ENCODE data around the gene CTIF.

Gene CTIF

DNA sequence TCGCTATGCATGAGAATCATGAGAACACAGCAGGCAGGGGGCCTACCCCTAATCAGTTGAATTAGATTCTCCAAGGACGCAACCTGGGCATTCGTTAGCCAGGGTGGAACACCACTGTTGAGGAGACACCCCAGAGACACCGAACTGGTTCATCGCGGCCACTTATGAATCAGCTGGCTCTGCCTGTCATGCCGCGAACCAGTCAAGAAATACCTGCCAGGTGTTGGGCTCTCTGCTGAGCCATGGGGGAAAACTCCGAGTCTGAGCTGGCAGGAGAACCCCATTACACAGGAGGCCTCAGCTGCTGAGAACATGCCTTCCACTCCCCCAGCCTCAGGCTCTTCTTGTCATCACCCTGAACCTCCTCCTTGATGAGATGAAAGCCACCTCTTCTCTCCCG, 227.7 kb downstream of the CTIF start:
- no peaks in the 10 kb centered on the region for H3K27me3 ChIP-seq (ENCODE audit: control insufficient read depth in 1 of 2, insufficient read depth in 2 of 2, low read length in 2 of 2)
- no peak overlapping the region for H3K9ac ChIP-seq (ENCODE audit: low read length in 2 of 2)
- no peak overlapping the region for H3K4me3 ChIP-seq (ENCODE audit: low read length in 2 of 2)
- no peaks in the 10 kb centered on the region for H3K9me3 ChIP-seq (ENCODE audit: control insufficient read depth in 2 of 2, low read length in 2 of 2)
- peak overlapping the region; percentile 41 for H3K27ac ChIP-seq (ENCODE audit: low read length)
- peaks cover 50% of the 10 kb centered on the region for H3K4me1 ChIP-seq (ENCODE audit: control insufficient read depth, insufficient read depth, low read length)
- H3K36me3 ChIP-seq (ENCODE audit: control insufficient read depth in 2 of 2, insufficient read depth in 2 of 2, low read length in 2 of 2): peaks cover 6 to 7% of the 10 kb centered on the region in 2 donors

DNA sequence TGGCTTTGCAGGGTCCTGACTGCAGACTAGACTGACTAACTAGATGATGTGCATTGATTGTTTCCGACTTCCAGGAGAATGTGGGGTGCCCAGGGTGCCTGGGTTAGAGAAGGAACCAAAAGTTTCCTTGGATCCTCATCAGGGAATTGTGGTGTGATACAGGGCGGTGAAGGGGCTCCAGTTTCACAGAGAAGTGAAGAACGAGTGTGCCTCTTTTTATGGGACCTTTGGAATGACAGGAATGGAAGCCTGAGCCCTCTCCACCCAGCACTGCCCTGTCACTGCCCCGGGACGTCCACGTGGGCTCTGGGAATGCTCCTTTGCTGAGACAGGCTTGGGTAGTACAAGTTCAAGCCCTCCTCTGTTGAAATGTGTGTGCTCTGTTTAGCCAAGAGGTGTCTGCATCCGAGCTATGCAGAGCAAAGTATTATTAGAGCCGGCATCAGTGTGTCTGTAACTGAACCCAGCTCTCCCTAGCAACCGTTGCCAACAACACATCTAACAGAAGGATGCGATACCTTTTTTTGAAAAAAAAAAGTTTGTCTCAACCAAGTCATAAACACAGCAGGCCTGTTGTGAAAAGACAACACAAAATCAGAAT, 228.4 kb downstream of the CTIF start:
- peak overlapping the region; percentile 41 for H3K27ac ChIP-seq (ENCODE audit: low read length)
- H3K9me3 ChIP-seq (ENCODE audit: control insufficient read depth in 2 of 2, low read length in 2 of 2): no peaks in the 10 kb centered on the region
- no peak overlapping the region for H3K4me3 ChIP-seq (ENCODE audit: low read length in 2 of 2)
- H3K27me3 ChIP-seq (ENCODE audit: control insufficient read depth in 1 of 2, insufficient read depth in 2 of 2, low read length in 2 of 2): no peaks in the 10 kb centered on the region
- no peak overlapping the region for H3K9ac ChIP-seq (ENCODE audit: low read length in 2 of 2)
- peaks cover under 1 to 5% of the 10 kb centered on the region in 2 donors for H3K36me3 ChIP-seq (ENCODE audit: control insufficient read depth in 2 of 2, insufficient read depth in 2 of 2, low read length in 2 of 2)
- peaks cover 50% of the 10 kb centered on the region for H3K4me1 ChIP-seq (ENCODE audit: control insufficient read depth, insufficient read depth, low read length)

- Histone ChIP-seq H3K9me3 (ENCODE audit: control insufficient read depth in 2 of 2, low read length in 2 of 2) (no peaks in the 10 kb centered on the region), H3K27me3 (ENCODE audit: control insufficient read depth in 1 of 2, insufficient read depth in 2 of 2, low read length in 2 of 2) (no peaks in the 10 kb centered on the region), H3K4me3 (ENCODE audit: low read length in 2 of 2) (no peak overlapping the region), H3K36me3 (ENCODE audit: control insufficient read depth in 2 of 2, insufficient read depth in 2 of 2, low read length in 2 of 2) (peaks cover 0 to 3% of the 10 kb centered on the region in 2 donors), H3K4me1 (ENCODE audit: control insufficient read depth, insufficient read depth, low read length) (peaks cover 35% of the 10 kb centered on the region), H3K27ac (ENCODE audit: low read length) (no peak overlapping the region), H3K9ac (ENCODE audit: low read length in 2 of 2) (no peak overlapping the region)
Measured at GRCh38 chr18:48769006-48769636, 230.3 kb downstream of the CTIF start.

- H3K36me3 ChIP-seq (ENCODE audit: control insufficient read depth in 2 of 2, insufficient read depth in 2 of 2, low read length in 2 of 2): peaks cover 0 to 6% of the 10 kb centered on the region in 2 donors
Measured at GRCh38 chr18:48770243-48770642, 231.4 kb downstream of the CTIF start.

GRCh38 chr18:48771641-48772375, 233.0 kb downstream of the CTIF start:
- Histone ChIP-seq H3K27me3 (ENCODE audit: control insufficient read depth in 1 of 2, insufficient read depth in 2 of 2, low read length in 2 of 2) (no peaks in the 10 kb centered on the region), H3K4me3 (ENCODE audit: low read length in 2 of 2) (no peak overlapping the region), H3K4me1 (ENCODE audit: control insufficient read depth, insufficient read depth, low read length) (peaks cover 29% of the 10 kb centered on the region), H3K27ac (ENCODE audit: low read length) (no peak overlapping the region), H3K9me3 (ENCODE audit: control insufficient read depth in 2 of 2, low read length in 2 of 2) (no peaks in the 10 kb centered on the region), H3K36me3 (ENCODE audit: control insufficient read depth in 2 of 2, insufficient read depth in 2 of 2, low read length in 2 of 2) (peaks cover 0 to 3% of the 10 kb centered on the region in 2 donors), H3K9ac (ENCODE audit: low read length in 2 of 2) (no peak overlapping the region)

More at GRCh38 chr18:48770243-48770642, 231.4 kb downstream of the CTIF start:
- Histone ChIP-seq H3K4me3 (ENCODE audit: low read length in 2 of 2) (no peak overlapping the region), H3K27me3 (ENCODE audit: control insufficient read depth in 1 of 2, insufficient read depth in 2 of 2, low read length in 2 of 2) (no peaks in the 10 kb centered on the region), H3K9me3 (ENCODE audit: control insufficient read depth in 2 of 2, low read length in 2 of 2) (no peaks in the 10 kb centered on the region), H3K27ac (ENCODE audit: low read length) (no peak overlapping the region), H3K4me1 (ENCODE audit: control insufficient read depth, insufficient read depth, low read length) (peaks cover 32% of the 10 kb centered on the region), H3K9ac (ENCODE audit: low read length in 2 of 2) (no peak overlapping the region)

- Histone ChIP-seq H3K4me1 (ENCODE audit: control insufficient read depth, insufficient read depth, low read length) (peaks cover 29% of the 10 kb centered on the region), H3K27ac (ENCODE audit: low read length) (no peak overlapping the region), H3K9ac (ENCODE audit: low read length in 2 of 2) (no peak overlapping the region), H3K4me3 (ENCODE audit: low read length in 2 of 2) (no peak overlapping the region), H3K36me3 (ENCODE audit: control insufficient read depth in 2 of 2, insufficient read depth in 2 of 2, low read length in 2 of 2) (peaks cover 0 to 3% of the 10 kb centered on the region in 2 donors), H3K27me3 (ENCODE audit: control insufficient read depth in 1 of 2, insufficient read depth in 2 of 2, low read length in 2 of 2) (no peaks in the 10 kb centered on the region), H3K9me3 (ENCODE audit: control insufficient read depth in 2 of 2, low read length in 2 of 2) (no peaks in the 10 kb centered on the region)
Measured at GRCh38 chr18:48772457-48772856, 233.6 kb downstream of the CTIF start.

DNA sequence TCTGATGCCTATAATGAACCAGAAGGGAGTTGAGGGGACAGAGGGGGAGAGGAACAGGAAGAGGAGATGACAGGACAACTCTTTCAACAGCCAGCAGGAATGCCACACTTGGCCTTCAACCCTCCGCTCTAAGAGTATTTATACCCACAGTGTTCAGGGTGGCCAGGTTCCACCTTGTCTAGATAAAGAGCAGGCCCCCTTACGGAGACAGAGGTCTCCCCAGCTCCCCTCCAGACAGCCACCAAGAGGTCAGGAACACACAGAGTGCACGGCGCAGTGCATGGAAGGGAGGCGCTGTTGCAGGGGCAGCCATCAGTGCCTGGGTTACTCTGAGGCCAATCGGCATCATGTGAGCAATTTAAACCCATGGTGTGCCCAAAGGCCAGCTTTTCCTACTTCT, 235.0 kb downstream of the CTIF start:
- no peaks in the 10 kb centered on the region for H3K9me3 ChIP-seq (ENCODE audit: control insufficient read depth in 2 of 2, low read length in 2 of 2)
- peaks cover 0 to 3% of the 10 kb centered on the region in 2 donors for H3K36me3 ChIP-seq (ENCODE audit: control insufficient read depth in 2 of 2, insufficient read depth in 2 of 2, low read length in 2 of 2)
- no peaks in the 10 kb centered on the region for H3K27me3 ChIP-seq (ENCODE audit: control insufficient read depth in 1 of 2, insufficient read depth in 2 of 2, low read length in 2 of 2)
- H3K4me1 ChIP-seq (ENCODE audit: control insufficient read depth, insufficient read depth, low read length): peaks cover 30% of the 10 kb centered on the region
- H3K9ac ChIP-seq (ENCODE audit: low read length in 2 of 2): no peak overlapping the region
- no peak overlapping the region for H3K4me3 ChIP-seq (ENCODE audit: low read length in 2 of 2)
- H3K27ac ChIP-seq (ENCODE audit: low read length): no peak overlapping the region

DNA sequence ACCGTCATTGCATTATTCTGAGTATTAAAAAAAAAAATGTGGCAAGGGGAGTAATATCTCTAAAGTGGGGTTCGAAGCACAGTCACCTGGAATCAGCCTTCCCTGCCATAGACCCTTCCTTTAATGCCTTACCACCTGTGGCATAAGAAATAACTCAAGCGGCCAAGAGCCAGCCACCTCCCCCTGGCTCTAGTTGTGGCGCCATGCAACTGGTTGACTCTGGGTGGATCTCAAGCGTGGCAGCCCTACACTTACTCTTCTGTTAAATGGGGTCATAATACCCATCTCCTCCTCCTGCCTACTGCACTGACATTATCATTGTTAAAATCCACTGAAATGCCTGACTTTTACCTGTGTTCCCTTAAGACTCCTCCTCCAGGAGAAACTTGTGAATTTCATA, 236.1 kb downstream of the CTIF start:
- H3K9me3 ChIP-seq (ENCODE audit: control insufficient read depth in 2 of 2, low read length in 2 of 2): no peaks in the 10 kb centered on the region

DNA sequence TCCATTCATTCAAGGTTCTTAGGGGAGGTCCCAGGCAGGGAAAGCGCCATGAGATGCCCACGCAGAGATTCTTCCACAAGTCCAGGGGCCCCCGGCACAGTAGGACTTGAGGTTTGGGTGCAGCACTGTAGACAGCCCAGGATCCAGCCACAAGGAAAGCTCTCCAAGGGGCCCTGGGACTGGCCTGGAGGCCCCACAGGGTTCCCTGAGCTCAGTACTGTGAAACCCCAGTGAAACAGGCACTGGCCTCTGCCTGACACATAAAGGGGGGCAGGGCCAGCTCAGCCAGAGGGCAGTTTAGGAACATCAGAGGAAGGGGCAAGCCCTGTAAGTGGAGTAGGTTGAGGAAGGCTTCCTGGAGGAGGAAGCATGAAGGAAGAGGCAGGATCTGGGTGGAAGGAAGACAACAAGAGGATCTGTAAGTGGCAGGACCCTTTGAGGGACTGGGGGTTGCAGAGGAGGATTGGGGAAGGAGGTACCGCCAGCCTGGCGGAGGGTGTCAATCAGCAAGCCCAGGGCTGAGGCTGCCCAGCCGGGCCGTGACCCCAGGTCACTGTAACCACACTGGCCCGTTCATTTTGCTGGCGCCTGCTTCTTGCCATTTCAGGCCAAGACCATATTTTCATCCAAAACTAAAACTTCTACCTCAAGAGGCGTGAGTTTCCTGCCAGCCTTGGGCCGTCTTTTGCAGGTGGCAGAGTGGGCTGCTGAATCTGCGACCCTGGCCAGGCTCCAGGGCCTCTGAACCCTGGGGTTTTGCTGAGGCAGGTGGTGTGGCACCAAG, 236.7 kb downstream of the CTIF start:
- Histone ChIP-seq H3K4me1 (ENCODE audit: control insufficient read depth, insufficient read depth, low read length) (peaks cover 33% of the 10 kb centered on the region), H3K27me3 (ENCODE audit: control insufficient read depth in 1 of 2, insufficient read depth in 2 of 2, low read length in 2 of 2) (no peaks in the 10 kb centered on the region), H3K9me3 (ENCODE audit: control insufficient read depth in 2 of 2, low read length in 2 of 2) (no peaks in the 10 kb centered on the region), H3K36me3 (ENCODE audit: control insufficient read depth in 2 of 2, insufficient read depth in 2 of 2, low read length in 2 of 2) (peaks cover 0 to 3% of the 10 kb centered on the region in 2 donors), H3K9ac (ENCODE audit: low read length in 2 of 2) (no peak overlapping the region), H3K4me3 (ENCODE audit: low read length in 2 of 2) (no peak overlapping the region), H3K27ac (ENCODE audit: low read length) (no peak overlapping the region)

More for the DNA sequence above, 236.1 kb downstream of the CTIF start:
- Histone ChIP-seq H3K9ac (ENCODE audit: low read length in 2 of 2) (no peak overlapping the region), H3K27ac (ENCODE audit: low read length) (no peak overlapping the region), H3K27me3 (ENCODE audit: control insufficient read depth in 1 of 2, insufficient read depth in 2 of 2, low read length in 2 of 2) (no peaks in the 10 kb centered on the region), H3K4me3 (ENCODE audit: low read length in 2 of 2) (no peak overlapping the region), H3K4me1 (ENCODE audit: control insufficient read depth, insufficient read depth, low read length) (peaks cover 29% of the 10 kb centered on the region), H3K36me3 (ENCODE audit: control insufficient read depth in 2 of 2, insufficient read depth in 2 of 2, low read length in 2 of 2) (peaks cover 0 to 3% of the 10 kb centered on the region in 2 donors)

GRCh38 chr18:48776156-48776555, 237.3 kb downstream of the CTIF start:
- Histone ChIP-seq H3K27ac (ENCODE audit: low read length) (no peak overlapping the region), H3K9me3 (ENCODE audit: control insufficient read depth in 2 of 2, low read length in 2 of 2) (no peaks in the 10 kb centered on the region), H3K9ac (ENCODE audit: low read length in 2 of 2) (no peak overlapping the region), H3K27me3 (ENCODE audit: control insufficient read depth in 1 of 2, insufficient read depth in 2 of 2, low read length in 2 of 2) (no peaks in the 10 kb centered on the region), H3K4me3 (ENCODE audit: low read length in 2 of 2) (no peak overlapping the region), H3K4me1 (ENCODE audit: control insufficient read depth, insufficient read depth, low read length) (peaks cover 39% of the 10 kb centered on the region), H3K36me3 (ENCODE audit: control insufficient read depth in 2 of 2, insufficient read depth in 2 of 2, low read length in 2 of 2) (peaks cover 0 to 3% of the 10 kb centered on the region in 2 donors)

All from stomach smooth muscle (tissue), 2 donors.